HepG2 (cell line): ENCODE results near the gene ASXL1. TPM values are rescaled to one million over a fixed set of nuclear protein-coding genes. Genes with fewer than 3 reads are reported as not detected.
A peak's percentile ranks its signal among the peaks of the same experiment; 100 is the strongest.

Source experiments
- EP300 ChIP-seq, 3 experiments: sonication (generic) in 1 of 3; formaldehyde crosslinking in 1 of 3; IDR thresholded peaks; 2 replicates each; pipeline versions ENCODE4 v1.5.1 to v1.6.1; 2011 to 2020; ENCODE audit warnings: low read depth in 2 of 3, low read length in 2 of 3, borderline replicate concordance in 1 of 3, improper control_type of control experiment in 1 of 3, mild to moderate bottlenecking in 1 of 3, missing genetic modification reagents in 1 of 3, moderate library complexity in 1 of 3
- MAF1 ChIP-seq: sonication (generic); formaldehyde crosslinking; IDR thresholded peaks from 2 replicates; pipeline ENCODE4 v1.5.0; 2020; ENCODE audit warnings: missing genetic modification reagents, borderline replicate concordance
- POLR2AphosphoS2 ChIP-seq: IDR thresholded peaks from 2 replicates; pipeline ENCODE4 v1.6.1; 2011; ENCODE audit warnings: low read depth, low read length, improper control_type of control experiment
- RFX3 ChIP-seq: IDR thresholded peaks from 2 replicates; pipeline ENCODE4 v1.6.1; 2016; ENCODE audit warnings: missing biosample characterization, missing genetic modification reagents
- SALL1 ChIP-seq: sonication (generic); formaldehyde crosslinking; IDR thresholded peaks from 2 replicates; pipeline ENCODE4 v1.8.0; 2022; ENCODE audit warnings: mild to moderate bottlenecking, missing genetic modification reagents
- ZFP36 ChIP-seq: fragments of 150-350 bp; IDR thresholded peaks from 2 replicates; pipeline ENCODE4 v1.6.1; 2018; ENCODE audit warnings: borderline replicate concordance, low read length, low read depth; ENCODE audit not compliant: partially characterized antibody
- ZNF224 ChIP-seq: sonication (generic); formaldehyde crosslinking; IDR thresholded peaks from 2 replicates; pipeline ENCODE4 v1.5.0; 2020; ENCODE audit warnings: mild to moderate bottlenecking, missing genetic modification reagents
- polyA plus RNA-seq, 8 experiments: library from polyadenylated mRNA; depleted of rRNA in 3 of 8; stranded (reverse) in 7 of 8; unstranded in 1 of 8; fragments of >200 nt; fragmentation: Illumina TruSeq in 4 of 8; extraction: Trizol in 4 of 8; gene quantifications; 2 replicates each; pipeline versions ENCODE4 v1.2.1 to v1.2.3, GENCODE V29; 2011 to 2016; ENCODE audit warnings: low read depth in 4 of 8, missing spikeins in 1 of 8, mixed read lengths in 1 of 8; ENCODE audit not compliant: insufficient read depth in 1 of 8
- total RNA-seq, 5 experiments: library from RNA; depleted of rRNA; stranded (reverse); fragments of >200 nt; fragmentation: Illumina TruSeq; extraction: Trizol; gene quantifications; 2 replicates each; pipeline ENCODE4 v1.2.3, GENCODE V29; 2016; ENCODE audit warnings: low read depth in 1 of 5
- TF ChIP-seq, protein P1 (sequence below): sonication (generic); formaldehyde crosslinking; IDR thresholded peaks from 2 replicates; pipeline ENCODE4 v1.4.0; 2020; ENCODE audit warnings: missing genetic modification reagents, borderline replicate concordance
- TF ChIP-seq, protein P2 (sequence below): sonication (generic); formaldehyde crosslinking; IDR thresholded peaks from 2 replicates; pipeline ENCODE4 v1.9.0; 2021; ENCODE audit warnings: missing genetic modification reagents, borderline replicate concordance
- TF ChIP-seq, protein P3 (sequence below): sonication (generic); formaldehyde crosslinking; conservative IDR thresholded peaks from 2 replicates; pipeline ENCODE4 v1.8.0; 2022; ENCODE audit warnings: missing genetic modification reagents
- TF ChIP-seq, protein P4 (sequence below): sonication (generic); formaldehyde crosslinking; conservative IDR thresholded peaks from 2 replicates; pipeline ENCODE4 v1.4.0; 2020; ENCODE audit warnings: missing genetic modification reagents
- TF ChIP-seq, protein P5 (sequence below): sonication (generic); formaldehyde crosslinking; IDR thresholded peaks from 2 replicates; pipeline ENCODE4 v1.8.0; 2023; ENCODE audit warnings: mild to moderate bottlenecking, missing genetic modification reagents

Gene ASXL1
- total and polyA plus RNA-seq, 2 of the 13 experiments (the other 11 are each of a cell fraction or from before 2014, with no cell fraction given) = 62.1 to 74.8 TPM

DNA sequence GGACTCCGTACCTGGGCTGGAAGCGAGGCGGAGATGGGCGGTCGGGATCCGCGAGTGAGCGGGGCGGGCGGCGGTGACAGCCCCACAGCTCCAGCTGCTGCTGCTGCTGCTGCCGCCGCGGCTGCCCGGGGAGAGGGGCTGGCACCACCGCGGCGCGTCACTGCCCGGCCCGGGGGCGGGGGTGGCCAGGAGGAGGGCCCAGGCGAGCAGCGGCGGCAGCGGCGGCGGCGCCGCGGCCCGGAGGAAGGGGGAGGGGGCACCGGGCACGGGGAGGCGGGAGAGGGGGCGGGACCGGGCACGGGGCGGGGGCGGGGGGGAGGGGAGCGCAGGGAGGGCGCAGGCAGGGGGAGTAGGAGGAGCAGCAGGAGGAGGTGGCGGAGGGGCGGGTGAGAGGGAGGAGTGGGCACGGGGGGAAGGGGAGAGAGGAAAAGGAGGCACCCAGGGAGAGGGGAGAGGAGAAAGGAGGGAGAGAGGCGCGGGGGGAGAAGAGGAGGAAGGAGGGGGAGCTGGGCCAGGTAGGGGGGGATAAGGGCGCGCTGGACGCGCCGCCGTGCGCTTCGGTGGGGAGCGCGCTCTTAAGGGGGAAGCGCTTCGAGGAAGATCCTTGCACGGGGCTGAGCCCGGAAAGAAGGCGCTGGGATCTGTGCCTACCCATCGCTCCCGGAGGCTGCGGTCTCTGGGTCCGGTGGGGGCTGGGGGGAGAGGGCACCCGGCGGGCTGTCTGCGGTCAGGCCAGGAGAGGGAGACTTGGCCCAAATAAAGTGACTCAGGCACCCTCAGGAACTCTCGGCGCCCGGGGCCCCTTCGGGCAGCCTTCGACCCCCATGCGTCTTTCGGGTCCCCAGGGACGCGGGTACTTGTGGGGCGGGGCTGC, 125.5 kb downstream of the ASXL1 start (continued):
- TF ChIP-seq, protein P1, sequence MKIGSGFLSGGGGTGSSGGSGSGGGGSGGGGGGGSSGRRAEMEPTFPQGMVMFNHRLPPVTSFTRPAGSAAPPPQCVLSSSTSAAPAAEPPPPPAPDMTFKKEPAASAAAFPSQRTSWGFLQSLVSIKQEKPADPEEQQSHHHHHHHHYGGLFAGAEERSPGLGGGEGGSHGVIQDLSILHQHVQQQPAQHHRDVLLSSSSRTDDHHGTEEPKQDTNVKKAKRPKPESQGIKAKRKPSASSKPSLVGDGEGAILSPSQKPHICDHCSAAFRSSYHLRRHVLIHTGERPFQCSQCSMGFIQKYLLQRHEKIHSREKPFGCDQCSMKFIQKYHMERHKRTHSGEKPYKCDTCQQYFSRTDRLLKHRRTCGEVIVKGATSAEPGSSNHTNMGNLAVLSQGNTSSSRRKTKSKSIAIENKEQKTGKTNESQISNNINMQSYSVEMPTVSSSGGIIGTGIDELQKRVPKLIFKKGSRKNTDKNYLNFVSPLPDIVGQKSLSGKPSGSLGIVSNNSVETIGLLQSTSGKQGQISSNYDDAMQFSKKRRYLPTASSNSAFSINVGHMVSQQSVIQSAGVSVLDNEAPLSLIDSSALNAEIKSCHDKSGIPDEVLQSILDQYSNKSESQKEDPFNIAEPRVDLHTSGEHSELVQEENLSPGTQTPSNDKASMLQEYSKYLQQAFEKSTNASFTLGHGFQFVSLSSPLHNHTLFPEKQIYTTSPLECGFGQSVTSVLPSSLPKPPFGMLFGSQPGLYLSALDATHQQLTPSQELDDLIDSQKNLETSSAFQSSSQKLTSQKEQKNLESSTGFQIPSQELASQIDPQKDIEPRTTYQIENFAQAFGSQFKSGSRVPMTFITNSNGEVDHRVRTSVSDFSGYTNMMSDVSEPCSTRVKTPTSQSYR (CRISPR knock-in tag) = peak; percentile 75; the same call in 1 of the 2 replicates
- no peak for TF ChIP-seq ZFP36
- no peak for TF ChIP-seq POLR2AphosphoS2
- peak; percentile 61; the same call in 1 of the 2 replicates for TF ChIP-seq MAF1 (CRISPR knock-in tag)
- TF ChIP-seq, protein P2, sequence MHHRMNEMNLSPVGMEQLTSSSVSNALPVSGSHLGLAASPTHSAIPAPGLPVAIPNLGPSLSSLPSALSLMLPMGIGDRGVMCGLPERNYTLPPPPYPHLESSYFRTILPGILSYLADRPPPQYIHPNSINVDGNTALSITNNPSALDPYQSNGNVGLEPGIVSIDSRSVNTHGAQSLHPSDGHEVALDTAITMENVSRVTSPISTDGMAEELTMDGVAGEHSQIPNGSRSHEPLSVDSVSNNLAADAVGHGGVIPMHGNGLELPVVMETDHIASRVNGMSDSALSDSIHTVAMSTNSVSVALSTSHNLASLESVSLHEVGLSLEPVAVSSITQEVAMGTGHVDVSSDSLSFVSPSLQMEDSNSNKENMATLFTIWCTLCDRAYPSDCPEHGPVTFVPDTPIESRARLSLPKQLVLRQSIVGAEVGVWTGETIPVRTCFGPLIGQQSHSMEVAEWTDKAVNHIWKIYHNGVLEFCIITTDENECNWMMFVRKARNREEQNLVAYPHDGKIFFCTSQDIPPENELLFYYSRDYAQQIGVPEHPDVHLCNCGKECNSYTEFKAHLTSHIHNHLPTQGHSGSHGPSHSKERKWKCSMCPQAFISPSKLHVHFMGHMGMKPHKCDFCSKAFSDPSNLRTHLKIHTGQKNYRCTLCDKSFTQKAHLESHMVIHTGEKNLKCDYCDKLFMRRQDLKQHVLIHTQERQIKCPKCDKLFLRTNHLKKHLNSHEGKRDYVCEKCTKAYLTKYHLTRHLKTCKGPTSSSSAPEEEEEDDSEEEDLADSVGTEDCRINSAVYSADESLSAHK (CRISPR knock-in tag) = 0 out of 2 replicates have a peak, but pooled peaks have one; percentile 22
- TF ChIP-seq, protein P3, sequence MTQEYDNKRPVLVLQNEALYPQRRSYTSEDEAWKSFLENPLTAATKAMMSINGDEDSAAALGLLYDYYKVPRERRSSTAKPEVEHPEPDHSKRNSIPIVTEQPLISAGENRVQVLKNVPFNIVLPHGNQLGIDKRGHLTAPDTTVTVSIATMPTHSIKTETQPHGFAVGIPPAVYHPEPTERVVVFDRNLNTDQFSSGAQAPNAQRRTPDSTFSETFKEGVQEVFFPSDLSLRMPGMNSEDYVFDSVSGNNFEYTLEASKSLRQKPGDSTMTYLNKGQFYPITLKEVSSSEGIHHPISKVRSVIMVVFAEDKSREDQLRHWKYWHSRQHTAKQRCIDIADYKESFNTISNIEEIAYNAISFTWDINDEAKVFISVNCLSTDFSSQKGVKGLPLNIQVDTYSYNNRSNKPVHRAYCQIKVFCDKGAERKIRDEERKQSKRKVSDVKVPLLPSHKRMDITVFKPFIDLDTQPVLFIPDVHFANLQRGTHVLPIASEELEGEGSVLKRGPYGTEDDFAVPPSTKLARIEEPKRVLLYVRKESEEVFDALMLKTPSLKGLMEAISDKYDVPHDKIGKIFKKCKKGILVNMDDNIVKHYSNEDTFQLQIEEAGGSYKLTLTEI = no peak
- TF ChIP-seq SALL1 (CRISPR knock-in tag) = peak; percentile 61; the same call in 1 of the 2 replicates
- no peak for TF ChIP-seq RFX3 (CRISPR knock-in tag)
- TF ChIP-seq ZNF224 (CRISPR knock-in tag) = no peak
- TF ChIP-seq EP300 (IDR thresholded peaks at IDR 0.05; ENCODE audit: low read depth in 2 of 2, low read length in 2 of 2) = no peak
- TF ChIP-seq EP300 (CRISPR knock-in tag; IDR thresholded peaks at IDR 0.05; ENCODE audit: borderline replicate concordance) = peak; percentile 42; the same call in 1 of the 2 replicates
- TF ChIP-seq, protein P4, sequence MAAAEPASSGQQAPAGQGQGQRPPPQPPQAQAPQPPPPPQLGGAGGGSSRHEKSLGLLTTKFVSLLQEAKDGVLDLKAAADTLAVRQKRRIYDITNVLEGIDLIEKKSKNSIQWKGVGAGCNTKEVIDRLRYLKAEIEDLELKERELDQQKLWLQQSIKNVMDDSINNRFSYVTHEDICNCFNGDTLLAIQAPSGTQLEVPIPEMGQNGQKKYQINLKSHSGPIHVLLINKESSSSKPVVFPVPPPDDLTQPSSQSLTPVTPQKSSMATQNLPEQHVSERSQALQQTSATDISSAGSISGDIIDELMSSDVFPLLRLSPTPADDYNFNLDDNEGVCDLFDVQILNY (CRISPR knock-in tag) = no peak; the same call in 1 of the 2 replicates
- TF ChIP-seq, protein P5, sequence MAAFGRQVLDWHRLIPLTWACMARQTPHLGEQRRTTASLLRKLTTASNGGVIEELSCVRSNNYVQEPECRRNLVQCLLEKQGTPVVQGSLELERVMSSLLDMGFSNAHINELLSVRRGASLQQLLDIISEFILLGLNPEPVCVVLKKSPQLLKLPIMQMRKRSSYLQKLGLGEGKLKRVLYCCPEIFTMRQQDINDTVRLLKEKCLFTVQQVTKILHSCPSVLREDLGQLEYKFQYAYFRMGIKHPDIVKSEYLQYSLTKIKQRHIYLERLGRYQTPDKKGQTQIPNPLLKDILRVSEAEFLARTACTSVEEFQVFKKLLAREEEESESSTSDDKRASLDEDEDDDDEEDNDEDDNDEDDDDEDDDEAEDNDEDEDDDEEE = no peak
